IMR-90 (cell line): ENCODE results near the gene RNF151. TPM values are rescaled to one million over a fixed set of nuclear protein-coding genes. Genes with fewer than 3 reads are reported as not detected.

Source experiments
- ATAC-seq: fragments of 200-7000 bp; cut with Tn5 transposase; 2 replicates; pipeline ENCODE4 v1.9.1; 2020; ENCODE audit warnings: low read depth, mild to moderate bottlenecking, moderate library complexity
- BruUV-seq: library from RNA; stranded (reverse); fragments of 400-500 nt; replicated peaks from 2 replicates; lab custom pipeline; 2021; lab: Mats Ljungman, UMichigan
- CTCF ChIA-PET: fragments of 300-600 bp; formaldehyde crosslinking; extraction: SDS; loops from one replicate; lab custom pipeline; 2021; ENCODE audit warnings: antibody characterized with exemption; lab: Yijun Ruan, JAX
- POLR2A ChIA-PET: fragments of 300-600 bp; sonication (Branson Sonifier 250); formaldehyde crosslinking; loops from one replicate; lab custom pipeline; 2022; ENCODE audit warnings: antibody characterized with exemption; ENCODE audit not compliant: unreplicated experiment; lab: Charles Lee
- DNase-seq: peaks from one replicate; pipeline ENCODE4 v3.0.0; 2013
- H2AFZ ChIP-seq: replicated peaks from 2 replicates; pipeline ENCODE3; 2013; ENCODE audit warnings: low read length, mild to moderate bottlenecking; ENCODE audit not compliant: poor library complexity
- H2AK5ac ChIP-seq: 2 replicates; pipeline ENCODE4 v1.6.1; 2013; ENCODE audit warnings: low read depth, low read length, inconsistent platforms
- H2AK9ac ChIP-seq: replicated peaks from 2 replicates; pipeline ENCODE3; 2013; ENCODE audit warnings: mild to moderate bottlenecking, low read depth, low read length, moderate library complexity; ENCODE audit not compliant: poor library complexity
- H2BK120ac ChIP-seq: 2 replicates; pipeline ENCODE4 v1.6.1; 2013; ENCODE audit warnings: low read depth, low read length, inconsistent platforms
- H2BK15ac ChIP-seq: 3 replicates; pipeline ENCODE4 v1.6.1; 2013; ENCODE audit warnings: low read depth, low read length, inconsistent platforms
- H2BK20ac ChIP-seq: 2 replicates; pipeline ENCODE4 v1.6.1; 2013; ENCODE audit warnings: low read depth, mild to moderate bottlenecking, inconsistent platforms, low read length, moderate library complexity
- H2BK5ac ChIP-seq: 2 replicates; pipeline ENCODE4 v1.6.1; 2013; ENCODE audit warnings: mild to moderate bottlenecking, low read depth, low read length, inconsistent platforms; ENCODE audit not compliant: poor library complexity, severe bottlenecking
- H3K14ac ChIP-seq: replicated peaks from 2 replicates; pipeline ENCODE4 v1.6.1; 2013; ENCODE audit warnings: low read depth, low read length, inconsistent platforms
- H3K18ac ChIP-seq: 2 replicates; pipeline ENCODE4 v1.6.1; 2013; ENCODE audit warnings: low read depth, low read length, control low read depth
- H3K23ac ChIP-seq: 2 replicates; pipeline ENCODE4 v1.6.1; 2013; ENCODE audit warnings: low read depth, low read length, inconsistent platforms
- H3K27ac ChIP-seq: 2 replicates; pipeline ENCODE4 v1.5.1; 2013; ENCODE audit warnings: mild to moderate bottlenecking, control low read depth, low read length; ENCODE audit not compliant: insufficient read depth
- H3K27me3 ChIP-seq: 2 replicates; pipeline ENCODE4 v1.6.1; 2013; ENCODE audit warnings: low read length; ENCODE audit not compliant: control insufficient read depth, insufficient read depth
- H3K36me3 ChIP-seq: 2 replicates; pipeline ENCODE4 v1.6.1; 2013; ENCODE audit warnings: low read length, mixed read lengths; ENCODE audit not compliant: control insufficient read depth, insufficient read depth
- H3K4ac ChIP-seq: 2 replicates; pipeline ENCODE4 v1.6.1; 2013; ENCODE audit warnings: low read depth, low read length, inconsistent platforms
- H3K4me1 ChIP-seq: 2 replicates; pipeline ENCODE4 v1.6.1; 2013; ENCODE audit warnings: low read length, mixed read lengths; ENCODE audit not compliant: control insufficient read depth, insufficient read depth
- H3K4me2 ChIP-seq: 2 replicates; pipeline ENCODE4 v1.6.1; 2013; ENCODE audit warnings: low read depth, mild to moderate bottlenecking, control low read depth, low read length, moderate library complexity
- H3K4me3 ChIP-seq: 2 replicates; pipeline ENCODE4 v1.5.1; 2013; ENCODE audit warnings: low read depth, mild to moderate bottlenecking, control low read depth, low read length, moderate library complexity; ENCODE audit not compliant: insufficient read depth
- H3K56ac ChIP-seq: 2 replicates; pipeline ENCODE4 v1.6.1; 2013; ENCODE audit warnings: low read length, inconsistent platforms; ENCODE audit not compliant: insufficient read depth; ENCODE audit errors: extremely low read depth
- H3K79me1 ChIP-seq, 2 experiments: 2 replicates each; pipeline ENCODE4 v1.6.1; 2013; ENCODE audit warnings: low read length in 2 of 2, inconsistent platforms in 1 of 2, low read depth in 1 of 2
- H3K9ac ChIP-seq: 2 replicates; pipeline ENCODE4 v1.6.1; 2013; ENCODE audit warnings: low read depth, low read length, control low read depth
- H3K9me1 ChIP-seq: 2 replicates; pipeline ENCODE4 v1.6.1; 2013; ENCODE audit warnings: low read length, inconsistent platforms; ENCODE audit not compliant: insufficient read depth
- H3K9me3 ChIP-seq: 2 replicates; pipeline ENCODE4 v1.6.1; 2013; ENCODE audit warnings: low read length; ENCODE audit not compliant: control insufficient read depth, insufficient read depth
- H4K20me1 ChIP-seq: 2 replicates; pipeline ENCODE4 v1.6.1; 2013; ENCODE audit warnings: low read length, inconsistent platforms; ENCODE audit not compliant: insufficient read depth
- H4K5ac ChIP-seq: 2 replicates; pipeline ENCODE4 v1.6.1; 2013; ENCODE audit warnings: mild to moderate bottlenecking, low read depth, low read length, control low read depth
- H4K8ac ChIP-seq, 2 experiments: 2 replicates each; pipeline ENCODE4 v1.6.1; 2013; ENCODE audit warnings: low read depth in 2 of 2, low read length in 2 of 2, control low read depth in 1 of 2, inconsistent platforms in 1 of 2
- H4K91ac ChIP-seq: 2 replicates; pipeline ENCODE4 v1.6.1; 2013; ENCODE audit warnings: low read depth, low read length, inconsistent platforms; ENCODE audit not compliant: insufficient read depth
- BHLHE40 ChIP-seq: fragments of 150-350 bp; IDR thresholded peaks from 2 replicates; pipeline ENCODE4 v1.6.1; 2016; ENCODE audit warnings: mild to moderate bottlenecking, low read depth, low read length
- CEBPB ChIP-seq: IDR thresholded peaks from 2 replicates; pipeline ENCODE4 v1.6.1; 2012; ENCODE audit warnings: low read depth, low read length, improper control_type of control experiment
- CHD1 ChIP-seq: IDR thresholded peaks from 2 replicates; pipeline ENCODE4 v1.6.1; 2012; ENCODE audit warnings: low read depth, low read length, improper control_type of control experiment
- CTCF ChIP-seq: conservative IDR thresholded peaks from 2 replicates; pipeline ENCODE4 v1.5.1; 2012; ENCODE audit warnings: mild to moderate bottlenecking, low read depth, low read length, improper control_type of control experiment
- ELK1 ChIP-seq: fragments of 150-350 bp; IDR thresholded peaks from 2 replicates; pipeline ENCODE4 v1.6.1; 2016; ENCODE audit warnings: low read depth, mild to moderate bottlenecking, low read length, moderate library complexity, borderline replicate concordance
- MAFK ChIP-seq: IDR thresholded peaks from 2 replicates; pipeline ENCODE4 v1.6.1; 2012; ENCODE audit warnings: low read depth, low read length, improper control_type of control experiment
- MAZ ChIP-seq: IDR thresholded peaks from 2 replicates; pipeline ENCODE4 v1.6.1; 2012; ENCODE audit warnings: low read depth, mild to moderate bottlenecking, low read length, improper control_type of control experiment, moderate library complexity, borderline replicate concordance
- MXI1 ChIP-seq: IDR thresholded peaks from 2 replicates; pipeline ENCODE4 v1.6.1; 2012; ENCODE audit warnings: low read depth, mild to moderate bottlenecking, low read length, moderate library complexity, borderline replicate concordance
- NFE2L2 ChIP-seq: fragments of 150-350 bp; IDR thresholded peaks from 2 replicates; pipeline ENCODE4 v1.6.1; 2016; ENCODE audit warnings: low read depth, mild to moderate bottlenecking, low read length
- POLR2A ChIP-seq: IDR thresholded peaks from 2 replicates; pipeline ENCODE4 v1.6.1; 2012; ENCODE audit warnings: mild to moderate bottlenecking, low read depth, low read length
- RCOR1 ChIP-seq: IDR thresholded peaks from 2 replicates; pipeline ENCODE4 v1.6.1; 2012; ENCODE audit warnings: mild to moderate bottlenecking, low read length, improper control_type of control experiment; ENCODE audit not compliant: insufficient replicate concordance
- RFX5 ChIP-seq: IDR thresholded peaks from 2 replicates; pipeline ENCODE4 v1.8.0; 2012; ENCODE audit warnings: low read depth, mild to moderate bottlenecking, low read length, moderate library complexity
- SMC3 ChIP-seq: fragments of 150-350 bp; IDR thresholded peaks from 2 replicates; pipeline ENCODE4 v1.6.1; 2016; ENCODE audit warnings: low read depth, mild to moderate bottlenecking, antibody characterized with exemption, low read length, moderate library complexity
- USF2 ChIP-seq: fragments of 150-350 bp; IDR thresholded peaks from 2 replicates; pipeline ENCODE4 v1.6.1; 2017; ENCODE audit warnings: mild to moderate bottlenecking, antibody characterized with exemption, low read length, low read depth
- WGBS, 2 experiments: methylation state at CpG; one replicate each; pipeline versions ENCODE4 v1.1.5 to v1.1.7; 2013; ENCODE audit warnings: missing lambda C conversion rate in 2 of 2; ENCODE audit not compliant: insufficient read length in 1 of 2; ENCODE audit errors: extremely low coverage in 2 of 2; 5-methylcytosine and 5-hydroxymethylcytosine counted together
- dilution Hi-C: fragments of 300-500 bp; cut with HindIII; formaldehyde crosslinking; loops from one replicate; pipeline ENCODE4 v1.14.3; 2018; ENCODE audit warnings: low sequenced_read_pairs; ENCODE audit not compliant: unreplicated experiment
- in situ Hi-C: fragments of 300-500 bp; cut with MboI; formaldehyde crosslinking; loops from 3 replicates; pipeline ENCODE4 v1.14.3; 2019; ENCODE audit warnings: low sequenced_read_pairs, inconsistent platforms, mixed read lengths
- intact Hi-C: fragments of 100-400 bp; cut with micrococcal nuclease; formaldehyde crosslinking; loops from 2 replicates; pipeline ENCODE4 v1.10.0; 2022
- polyA plus RNA-seq, 3 experiments: library from polyadenylated mRNA; depleted of rRNA; stranded (reverse); fragments of >200 nt; gene quantifications; 2 replicates each; pipeline ENCODE4 v1.2.3, GENCODE V29; 2012; ENCODE audit warnings: low replicate concordance in 1 of 3
- total RNA-seq: library from RNA; depleted of rRNA; stranded (reverse); fragments of >200 nt; gene quantifications from 2 replicates; pipeline ENCODE4 v1.2.3, GENCODE V29; 2012

Gene RNF151
- total and polyA plus RNA-seq, 2 of the 4 experiments (the other 2 are of a cell fraction), result not detected

GRCh38 chr16:1989209-1990100 lies 22.8 kb downstream of the RNF151 start, which contains the start of gene SYNGR3:
SYNGR3 (plus strand) TSS chr16:1989970; CDS start chr16:1990103, 133 bp downstream.
- Histone ChIP-seq H3K18ac (no peak within 1 kb of the TSS), H2AK9ac (peak within 1 kb of the TSS; percentile 76), H4K91ac (no peak within 1 kb of the TSS), H2AK5ac (peak within 1 kb of the TSS; percentile 68), H3K79me1 (peaks cover 21 to 29% of the 10 kb centered on the region in 2 experiments), H3K9me1 (peaks cover 20% of the 10 kb centered on the region), H2BK20ac (no peak within 1 kb of the TSS), H3K4ac (peak within 1 kb of the TSS; percentile 24; the same call in 1 of the 2 replicates), H3K27ac (no peak within 1 kb of the TSS), H3K4me3 (peak within 1 kb of the TSS; percentile 52), H3K56ac (no peak within 1 kb of the TSS), H3K9me3 (peaks cover 2% of the 10 kb centered on the region; the same call in 1 of the 2 replicates), H4K5ac (0 out of 2 replicates have a peak within 1 kb of the TSS, but pooled peaks have one; percentile 23), H3K23ac (0 out of 2 replicates have a peak within 1 kb of the TSS, but pooled peaks have one; percentile 66), H4K20me1 (no peaks in the 10 kb centered on the region), H2BK15ac (no peak within 1 kb of the TSS), H3K27me3 (peaks cover 17% of the 10 kb centered on the region), H2AFZ (peak within 1 kb of the TSS; percentile 84), H3K14ac (no peak within 1 kb of the TSS), H3K36me3 (peaks cover 13% of the 10 kb centered on the region), H3K4me2 (peak within 1 kb of the TSS; percentile 89), H2BK5ac (no peak within 1 kb of the TSS), H2BK120ac (no peak within 1 kb of the TSS), H3K9ac (no peak within 1 kb of the TSS), H3K4me1 (peaks cover 21% of the 10 kb centered on the region), H4K8ac (no peak within 1 kb of the TSS)
- BruUV-seq, result no TSS peak
- DNase-seq (no peak), ATAC-seq (peak; percentile 18)
- CTCF ChIA-PET, result no interaction called here
- intact Hi-C loops (no loop called here), dilution Hi-C loops (no loop called here), in situ Hi-C loops (no loop called here)
- 0% methylated on average over 9 of the region's 67 CpGs; no CpG with 5 or more reads in 1 of the 2 experiments for WGBS, 2 experiments
- POLR2A ChIA-PET, result no interaction called here
- TF ChIP-seq NFE2L2, result no peak
- no peak for TF ChIP-seq ELK1
- no peak for TF ChIP-seq CTCF
- no peak for TF ChIP-seq MAZ
- TF ChIP-seq RFX5, result no peak
- no peak for TF ChIP-seq CEBPB
- TF ChIP-seq SMC3, result no peak
- TF ChIP-seq RCOR1, result no peak
- no peak for TF ChIP-seq POLR2A
- TF ChIP-seq MXI1, result no peak
- no peak for TF ChIP-seq BHLHE40
- no peak for TF ChIP-seq USF2
- TF ChIP-seq CHD1, result no peak
- TF ChIP-seq MAFK, result no peak
